Retinal pigment epithelial cell (primary cell): ENCODE measurements around the gene RAB31.

Experiments
- DNase-seq: peaks from one replicate; pipeline ENCODE4 v3.0.0-alpha.2; 2010; ENCODE audit warnings: low read depth
- H3K4me3 ChIP-seq: 2 replicates; pipeline ENCODE4 v1.5.1; 2011; ENCODE audit warnings: mild to moderate bottlenecking, low read length, control low read depth, moderate library complexity
- CTCF ChIP-seq: conservative IDR thresholded peaks from 2 replicates; pipeline ENCODE4 v1.5.1; 2011; ENCODE audit warnings: low read depth, low read length, control low read depth, inconsistent platforms

Gene RAB31

GRCh38 chr18:9708057-9708433 lies at the start of gene RAB31:
RAB31 (plus strand) TSS chr18:9708301; CDS start chr18:9708406, 105 bp downstream.
- peak within 1 kb of the TSS; percentile 71 for H3K4me3 ChIP-seq
- no peak for TF ChIP-seq CTCF
- no peak for DNase-seq

- no peak for TF ChIP-seq CTCF
- no peak overlapping the region for H3K4me3 ChIP-seq
Measured at GRCh38 chr18:9659499-9660375, 48.4 kb upstream of the RAB31 start.

GRCh38 chr18:9661564-9661963 lies 46.5 kb upstream of the RAB31 start:
- TF ChIP-seq CTCF, result no peak
- H3K4me3 ChIP-seq, result no peak overlapping the region
- no peak for DNase-seq

More at GRCh38 chr18:9659499-9660375, 48.4 kb upstream of the RAB31 start:
- no peak for DNase-seq

DNA sequence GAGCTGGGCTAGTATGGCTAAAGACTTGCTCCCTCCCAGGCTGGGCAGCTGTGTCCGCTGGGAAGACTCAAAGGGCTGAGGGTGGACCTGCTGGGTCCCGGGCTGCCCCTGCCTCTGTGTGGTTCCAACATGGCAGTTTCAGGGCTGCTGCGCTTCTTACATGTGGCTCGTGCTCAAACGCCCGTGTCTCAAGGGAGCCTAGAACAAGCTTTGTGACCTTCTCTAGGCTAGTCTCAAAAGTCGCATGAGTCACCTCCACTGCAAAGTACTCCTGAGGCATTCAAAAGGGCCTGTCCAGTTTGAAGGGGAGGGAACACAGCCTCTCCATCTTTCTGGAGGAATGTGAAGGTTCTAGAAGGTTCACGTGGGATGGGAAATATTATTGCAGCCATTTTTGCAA lies 44.7 kb upstream of the RAB31 start:
- H3K4me3 ChIP-seq, result no peak overlapping the region
- TF ChIP-seq CTCF, result no peak
- DNase-seq, result no peak

DNA sequence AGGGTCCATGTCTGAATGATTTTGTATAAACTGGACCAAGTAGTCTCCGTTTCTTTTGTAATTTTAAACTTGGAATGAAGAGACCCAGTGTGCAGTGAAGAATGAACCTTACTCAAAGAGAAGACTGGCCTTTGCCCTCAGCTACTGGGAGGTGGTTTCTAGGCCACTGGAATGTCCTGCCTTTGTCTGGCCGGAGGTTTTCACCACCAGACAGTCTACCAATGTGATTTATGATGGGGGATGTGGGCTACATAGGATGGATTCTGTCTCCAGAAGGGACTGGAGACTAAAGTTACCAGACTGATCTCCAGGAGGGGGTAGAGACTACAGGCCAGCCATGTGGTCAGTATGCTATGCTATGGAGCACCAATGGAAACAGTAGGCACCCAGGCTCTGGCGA lies 42.8 kb upstream of the RAB31 start:
- no peak for DNase-seq
- no peak overlapping the region for H3K4me3 ChIP-seq
- no peak for TF ChIP-seq CTCF

DNA sequence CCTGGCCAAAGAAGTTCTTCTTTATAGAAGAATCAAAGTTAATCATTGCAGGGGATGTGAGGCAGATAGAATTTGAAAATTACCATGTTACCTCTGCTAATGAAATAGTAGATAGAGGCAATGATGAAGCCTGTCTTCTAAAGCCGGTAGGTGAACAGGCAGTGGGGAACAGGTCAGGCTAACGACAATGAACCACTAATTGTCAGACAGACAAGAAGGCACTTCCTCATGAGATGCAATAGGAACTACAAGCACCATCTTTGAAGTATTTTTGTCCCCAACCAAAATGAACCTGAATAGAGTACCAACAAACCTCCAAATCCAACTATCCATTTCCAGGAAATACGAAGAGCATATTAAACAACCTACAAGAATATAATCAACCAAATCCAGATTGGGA lies 41.6 kb upstream of the RAB31 start:
- DNase-seq, result no peak
- no peak for TF ChIP-seq CTCF
- no peak overlapping the region for H3K4me3 ChIP-seq

- no peak for TF ChIP-seq CTCF
- DNase-seq, result no peak
- H3K4me3 ChIP-seq, result no peak overlapping the region
Measured at GRCh38 chr18:9669016-9669415, 39.1 kb upstream of the RAB31 start.
